OCI-LY7 (cell line): ENCODE results near the gene RAB24.

Source experiments
- CTCF ChIP-seq: fragments of 200-600 bp; sonication (generic); conservative IDR thresholded peaks from 2 replicates; pipeline ENCODE4 v1.5.1; 2014; ENCODE audit warnings: mild to moderate bottlenecking, antibody characterized with exemption, low read length, moderate library complexity, mixed read lengths
- EZH2phosphoT487 ChIP-seq: fragments of 200-600 bp; sonication (generic); IDR thresholded peaks from 2 replicates; pipeline ENCODE4 v1.6.1; 2018; ENCODE audit warnings: low read depth, borderline replicate concordance, mild to moderate bottlenecking, mixed run types, antibody characterized with exemption, low read length, moderate library complexity, mixed read lengths

GRCh38 chr5:177334155-177334551 is 30.6 kb upstream of the RAB24 start:
- TF ChIP-seq CTCF (no peak), EZH2phosphoT487 (no peak)
